ENCODE measurements around the gene OSBP2.

OSBP2 gene

GRCh38 chr22:30830907-30831306 lies 136.2 kb downstream of the OSBP2 start:
- H3K4me3 Mint-ChIP-seq, result no peak overlapping the region
- H3K27me3 Mint-ChIP-seq (ENCODE audit: low read depth), result peaks cover 7% of the 10 kb centered on the region
- H3K9me3 Mint-ChIP-seq, result no peaks in the 10 kb centered on the region
- no peak overlapping the region for H3K27ac Mint-ChIP-seq
- peaks cover 7% of the 10 kb centered on the region for H3K4me1 Mint-ChIP-seq (ENCODE audit: low read depth)
- no peaks in the 10 kb centered on the region for H3K36me3 Mint-ChIP-seq (ENCODE audit: low read depth)

DNA sequence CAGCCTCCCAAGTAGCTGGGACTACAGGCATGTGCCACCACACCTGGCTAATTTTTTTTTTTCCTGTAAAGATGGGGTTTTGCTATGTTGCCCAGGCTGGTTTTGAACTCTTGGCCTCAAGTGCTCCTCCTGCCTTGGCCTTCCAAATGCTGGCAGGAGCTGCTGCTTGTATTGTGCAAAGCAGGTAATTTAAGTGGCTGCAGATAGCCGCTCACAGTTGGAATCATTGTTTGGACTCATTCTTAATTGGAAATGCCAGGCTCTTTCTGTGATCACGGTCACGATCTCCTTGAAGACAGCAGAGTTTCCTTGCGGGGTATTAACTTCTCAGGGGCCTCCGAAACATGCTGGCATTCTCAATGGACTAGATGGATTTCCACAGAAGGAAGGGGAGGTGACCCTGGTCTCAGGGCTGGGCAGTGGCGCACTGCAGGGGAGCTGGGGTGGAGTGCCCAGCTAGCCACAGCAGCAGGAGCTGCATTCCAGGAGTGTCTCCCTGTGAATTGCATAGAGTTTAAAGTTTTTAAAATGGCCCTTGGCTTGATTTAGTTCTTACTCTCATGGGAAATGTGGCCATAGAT lies 137.8 kb downstream of the OSBP2 start:
- H3K9me3 Mint-ChIP-seq, result no peaks in the 10 kb centered on the region
- peaks cover 7% of the 10 kb centered on the region for H3K27me3 Mint-ChIP-seq (ENCODE audit: low read depth)
- no peaks in the 10 kb centered on the region for H3K4me1 Mint-ChIP-seq (ENCODE audit: low read depth)
- H3K4me3 Mint-ChIP-seq, result no peak overlapping the region
- no peak overlapping the region for H3K27ac Mint-ChIP-seq
- no peaks in the 10 kb centered on the region for H3K36me3 Mint-ChIP-seq (ENCODE audit: low read depth)

GRCh38 chr22:30833322-30833721 lies 138.6 kb downstream of the OSBP2 start:
- Mint-ChIP-seq H3K4me3 (no peak overlapping the region), H3K9me3 (peaks cover 7% of the 10 kb centered on the region), H3K4me1 (ENCODE audit: low read depth) (no peaks in the 10 kb centered on the region), H3K36me3 (ENCODE audit: low read depth) (no peaks in the 10 kb centered on the region), H3K27me3 (ENCODE audit: low read depth) (peaks cover 7% of the 10 kb centered on the region), H3K27ac (no peak overlapping the region)

- Mint-ChIP-seq H3K27ac (no peak overlapping the region), H3K4me3 (no peak overlapping the region), H3K36me3 (ENCODE audit: low read depth) (no peaks in the 10 kb centered on the region), H3K9me3 (peaks cover 10% of the 10 kb centered on the region), H3K27me3 (ENCODE audit: low read depth) (peaks cover 3% of the 10 kb centered on the region), H3K4me1 (ENCODE audit: low read depth) (no peaks in the 10 kb centered on the region)
These were observed 142.9 kb downstream of the OSBP2 start for GRCh38 chr22:30837531-30837930.

GRCh38 chr22:30838111-30838510 lies 143.4 kb downstream of the OSBP2 start:
- H3K4me3 Mint-ChIP-seq, result no peak overlapping the region
- H3K9me3 Mint-ChIP-seq, result peaks cover 10% of the 10 kb centered on the region

DNA sequence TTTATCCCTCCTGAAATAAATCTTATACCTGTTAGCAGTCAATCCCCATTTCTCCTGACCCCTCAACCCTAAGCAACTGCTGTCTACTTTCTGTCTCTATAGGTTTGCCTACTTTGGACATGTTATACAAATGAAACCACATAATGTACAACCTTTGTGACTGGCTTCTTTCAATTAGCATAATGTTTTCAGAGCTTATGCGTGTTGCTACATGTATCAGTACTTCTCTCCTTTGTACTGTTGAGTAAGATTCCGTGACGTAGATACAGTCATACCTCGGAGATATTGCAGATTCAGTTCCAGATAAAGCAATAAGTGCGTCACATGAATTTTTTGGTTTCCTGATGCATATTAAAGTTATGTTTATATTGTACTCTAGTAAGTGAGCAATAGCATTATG lies 146.6 kb downstream of the OSBP2 start:
- Mint-ChIP-seq H3K4me1 (ENCODE audit: low read depth) (no peaks in the 10 kb centered on the region), H3K36me3 (ENCODE audit: low read depth) (no peaks in the 10 kb centered on the region), H3K4me3 (no peak overlapping the region), H3K9me3 (peaks cover 10% of the 10 kb centered on the region), H3K27me3 (ENCODE audit: low read depth) (no peaks in the 10 kb centered on the region), H3K27ac (no peak overlapping the region)

More at GRCh38 chr22:30838111-30838510, 143.4 kb downstream of the OSBP2 start:
- Mint-ChIP-seq H3K36me3 (ENCODE audit: low read depth) (no peaks in the 10 kb centered on the region), H3K27me3 (ENCODE audit: low read depth) (peaks cover 3% of the 10 kb centered on the region), H3K4me1 (ENCODE audit: low read depth) (no peaks in the 10 kb centered on the region), H3K27ac (no peak overlapping the region)

- H3K9me3 Mint-ChIP-seq, result peaks cover 4% of the 10 kb centered on the region
- H3K4me3 Mint-ChIP-seq, result no peak overlapping the region
- H3K27ac Mint-ChIP-seq, result no peak overlapping the region
- no peaks in the 10 kb centered on the region for H3K36me3 Mint-ChIP-seq (ENCODE audit: low read depth)
- no peaks in the 10 kb centered on the region for H3K4me1 Mint-ChIP-seq (ENCODE audit: low read depth)
- H3K27me3 Mint-ChIP-seq (ENCODE audit: low read depth), result no peaks in the 10 kb centered on the region
These were observed 148.6 kb downstream of the OSBP2 start for GRCh38 chr22:30843245-30843644.

GRCh38 chr22:30847583-30847982 lies 152.9 kb downstream of the OSBP2 start:
- Mint-ChIP-seq H3K4me3 (no peak overlapping the region), H3K4me1 (ENCODE audit: low read depth) (no peaks in the 10 kb centered on the region), H3K27me3 (ENCODE audit: low read depth) (peaks cover 10% of the 10 kb centered on the region), H3K27ac (no peak overlapping the region), H3K9me3 (peaks cover 11% of the 10 kb centered on the region), H3K36me3 (ENCODE audit: low read depth) (no peaks in the 10 kb centered on the region)

DNA sequence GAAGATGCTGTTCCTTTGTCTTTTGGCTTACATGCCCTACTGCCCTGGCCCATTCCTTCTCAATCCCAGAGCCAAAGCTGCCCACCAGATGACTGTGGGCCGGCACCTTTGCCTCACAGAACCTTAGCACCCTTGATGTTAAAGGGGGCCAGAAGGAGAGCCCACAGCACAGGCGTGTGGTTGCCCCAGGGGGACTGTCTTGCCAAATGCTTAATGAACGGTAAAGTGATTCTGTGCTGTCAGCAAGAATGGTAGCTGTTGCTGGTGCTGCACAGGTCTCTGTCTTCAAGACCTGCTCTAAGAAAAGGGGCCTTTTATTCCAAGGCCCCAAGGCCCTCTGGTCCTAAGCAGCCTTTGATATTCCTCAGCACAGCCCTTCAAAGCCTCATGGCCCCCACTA lies 160.6 kb downstream of the OSBP2 start:
- Mint-ChIP-seq H3K27ac (no peak overlapping the region), H3K4me1 (ENCODE audit: low read depth) (no peaks in the 10 kb centered on the region), H3K9me3 (peaks cover 17% of the 10 kb centered on the region), H3K4me3 (no peak overlapping the region), H3K36me3 (ENCODE audit: low read depth) (peaks cover 3% of the 10 kb centered on the region), H3K27me3 (ENCODE audit: low read depth) (no peaks in the 10 kb centered on the region)

DNA sequence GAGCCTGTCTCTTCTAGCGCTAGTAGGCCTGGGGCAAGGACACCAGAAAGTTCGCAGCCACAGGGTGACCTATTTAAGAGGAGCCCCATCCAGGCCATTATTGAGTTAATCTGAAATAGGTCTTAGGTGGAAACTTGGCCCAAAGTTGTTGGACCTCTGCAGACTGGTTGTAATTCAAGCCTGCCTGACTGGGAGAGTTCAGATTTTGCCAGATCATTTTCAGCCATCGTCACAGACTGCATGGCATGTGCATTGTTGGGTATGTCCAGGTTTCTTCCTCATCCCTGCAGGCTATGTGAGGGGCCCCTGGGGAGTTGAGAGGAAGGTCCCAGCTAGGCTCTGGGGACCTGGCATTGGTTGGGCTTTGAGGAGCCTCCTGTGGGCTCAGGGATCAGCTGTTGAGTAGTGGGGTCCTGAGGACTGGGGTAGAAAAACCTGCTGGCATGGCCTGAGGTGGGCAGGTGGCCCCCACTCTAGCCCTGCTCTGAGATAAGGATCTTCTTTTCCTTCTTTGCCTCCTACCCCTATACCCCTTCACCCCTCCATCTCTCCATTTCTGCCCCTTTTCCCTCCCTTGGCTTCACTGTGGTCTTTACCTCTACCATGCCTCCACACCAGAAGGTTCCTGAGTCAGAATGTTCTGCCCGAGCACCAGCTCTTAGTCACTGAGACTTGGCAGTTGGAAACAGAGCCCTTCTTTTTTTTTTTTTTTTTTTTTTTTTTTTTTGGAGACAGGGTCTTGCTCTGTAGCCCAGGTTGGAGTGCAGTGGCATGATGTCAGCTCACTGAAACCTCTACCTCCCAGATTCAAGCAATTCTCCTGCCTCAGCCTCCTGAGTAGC lies 161.2 kb downstream of the OSBP2 start:
- Mint-ChIP-seq H3K9me3 (peaks cover 17% of the 10 kb centered on the region), H3K36me3 (ENCODE audit: low read depth) (peaks cover 3% of the 10 kb centered on the region), H3K27ac (no peak overlapping the region), H3K4me1 (ENCODE audit: low read depth) (no peaks in the 10 kb centered on the region), H3K27me3 (ENCODE audit: low read depth) (no peaks in the 10 kb centered on the region), H3K4me3 (no peak overlapping the region)

- H3K4me3 Mint-ChIP-seq, result no peak overlapping the region
- H3K27ac Mint-ChIP-seq, result no peak overlapping the region
- no peaks in the 10 kb centered on the region for H3K27me3 Mint-ChIP-seq (ENCODE audit: low read depth)
- no peaks in the 10 kb centered on the region for H3K4me1 Mint-ChIP-seq (ENCODE audit: low read depth)
- peaks cover 3% of the 10 kb centered on the region for H3K36me3 Mint-ChIP-seq (ENCODE audit: low read depth)
- H3K9me3 Mint-ChIP-seq, result peaks cover 16% of the 10 kb centered on the region
These were observed 162.2 kb downstream of the OSBP2 start for GRCh38 chr22:30856741-30857502.

DNA sequence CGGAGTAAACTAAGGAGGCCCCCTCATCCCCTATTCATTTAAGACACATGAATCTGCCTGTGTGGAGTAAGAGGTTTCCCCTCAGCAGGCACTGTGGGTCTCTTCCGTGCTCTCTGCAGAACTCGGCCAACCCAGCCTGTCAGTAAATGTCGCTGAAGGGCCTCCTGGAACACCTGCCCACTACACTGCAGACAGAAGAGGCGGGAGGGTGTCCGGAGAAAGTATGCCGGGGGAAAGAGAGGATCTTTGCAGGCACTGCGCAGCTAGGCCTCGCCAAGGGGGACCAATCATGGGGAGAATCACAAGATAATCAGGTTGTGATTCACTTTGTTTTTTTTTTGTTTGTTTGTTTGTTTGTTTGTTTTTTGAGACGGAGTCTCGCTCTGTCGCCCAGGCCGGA lies 163.1 kb downstream of the OSBP2 start:
- H3K27ac Mint-ChIP-seq, result no peak overlapping the region
- peaks cover 3% of the 10 kb centered on the region for H3K36me3 Mint-ChIP-seq (ENCODE audit: low read depth)
- peaks cover 9% of the 10 kb centered on the region for H3K9me3 Mint-ChIP-seq
- H3K4me3 Mint-ChIP-seq, result no peak overlapping the region
- H3K4me1 Mint-ChIP-seq (ENCODE audit: low read depth), result no peaks in the 10 kb centered on the region
- H3K27me3 Mint-ChIP-seq (ENCODE audit: low read depth), result no peaks in the 10 kb centered on the region

- Mint-ChIP-seq H3K9me3 (peaks cover 4% of the 10 kb centered on the region), H3K36me3 (ENCODE audit: low read depth) (peaks cover 3% of the 10 kb centered on the region), H3K4me1 (ENCODE audit: low read depth) (no peaks in the 10 kb centered on the region), H3K27me3 (ENCODE audit: low read depth) (no peaks in the 10 kb centered on the region), H3K27ac (no peak overlapping the region), H3K4me3 (no peak overlapping the region)
These were observed 164.5 kb downstream of the OSBP2 start for GRCh38 chr22:30858976-30859713.

DNA sequence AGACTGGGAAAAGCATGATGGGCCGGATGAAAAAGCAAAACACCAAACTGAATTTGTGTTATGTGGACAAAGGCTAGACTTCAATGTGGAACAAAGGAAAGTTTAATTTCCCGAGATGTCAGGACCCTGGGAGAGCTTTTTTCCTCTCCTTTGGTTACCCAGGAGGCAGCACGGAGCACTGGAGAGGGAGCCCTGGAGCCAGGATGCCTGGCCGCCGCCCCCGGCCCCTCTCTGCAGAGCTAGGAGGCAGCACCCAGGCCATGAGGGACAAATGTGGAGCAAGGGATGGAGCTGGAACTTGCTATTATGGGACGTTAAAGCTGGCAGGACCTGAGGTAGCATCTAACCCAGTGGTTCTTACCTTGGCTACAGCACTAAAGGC lies 165.0 kb downstream of the OSBP2 start:
- Mint-ChIP-seq H3K9me3 (peaks cover 1% of the 10 kb centered on the region), H3K4me1 (ENCODE audit: low read depth) (no peaks in the 10 kb centered on the region), H3K4me3 (no peak overlapping the region), H3K27ac (no peak overlapping the region), H3K36me3 (ENCODE audit: low read depth) (peaks cover under 1% of the 10 kb centered on the region), H3K27me3 (ENCODE audit: low read depth) (no peaks in the 10 kb centered on the region)
